Bronchial epithelial cell (primary cell): ENCODE results near the gene BCAR3. TPM values are rescaled to one million over a fixed set of nuclear protein-coding genes. Genes with fewer than 3 reads are reported as not detected.
A peak's percentile ranks its signal among the peaks of the same experiment; 100 is the strongest.

Experiments used
- DNase-seq: peaks from one replicate; pipeline ENCODE4 v3.0.0-alpha.2; 2010; ENCODE audit warnings: low read depth
- FAIRE-seq: peaks from 2 replicates; lab custom pipeline; 2011; peaks lifted over from hg19 to GRCh38; lab: Jason Lieb, UNC
- H3K27me3 ChIP-seq: 2 replicates; pipeline ENCODE4 v1.5.1; 2011; ENCODE audit warnings: low read length; ENCODE audit not compliant: control insufficient read depth, insufficient read depth
- H3K36me3 ChIP-seq: 2 replicates; pipeline ENCODE4 v1.5.1; 2011; ENCODE audit warnings: low read length; ENCODE audit not compliant: control insufficient read depth, insufficient read depth
- H3K4me3 ChIP-seq: 2 replicates; pipeline ENCODE4 v1.5.1; 2011; ENCODE audit warnings: mild to moderate bottlenecking, low read depth, low read length, control low read depth
- CTCF ChIP-seq: IDR thresholded peaks from 2 replicates; pipeline ENCODE4 v1.5.1; 2011; ENCODE audit warnings: mild to moderate bottlenecking, moderate library complexity, low read length, control low read depth, inconsistent platforms; ENCODE audit not compliant: insufficient read depth, severe bottlenecking
- total RNA-seq: library from RNA; depleted of rRNA; stranded (reverse); fragments of >200 nt; gene quantifications from 2 replicates; pipeline ENCODE4 v1.2.1, GENCODE V29; 2014

Gene BCAR3
- total RNA-seq, 1 donor from 2014 or later: 69.5 TPM

- no peak for DNase-seq
- no peaks in the 10 kb centered on the region for H3K27me3 ChIP-seq
- no peaks in the 10 kb centered on the region for H3K36me3 ChIP-seq
- no peak overlapping the region for H3K4me3 ChIP-seq
- FAIRE-seq: no peak
- TF ChIP-seq CTCF: no peak
Observed at GRCh38 chr1:93683234-93683633, 1.6 kb upstream of the BCAR3 start.

GRCh38 chr1:93681989-93682412 lies 364 bp upstream of the BCAR3 start:
- FAIRE-seq (no peak), DNase-seq (peak; percentile 66)
- H3K27me3 ChIP-seq: no peaks in the 10 kb centered on the region
- peaks cover 5% of the 10 kb centered on the region for H3K36me3 ChIP-seq
- peak overlapping the region; percentile 77 for H3K4me3 ChIP-seq
- no peak for TF ChIP-seq CTCF

- peaks cover 5% of the 10 kb centered on the region for H3K36me3 ChIP-seq
- peak overlapping the region; percentile 77 for H3K4me3 ChIP-seq
- DNase-seq: peak; percentile 74
- FAIRE-seq: no peak
- TF ChIP-seq CTCF: peak; percentile 80
- H3K27me3 ChIP-seq: no peaks in the 10 kb centered on the region
Observed at GRCh38 chr1:93680420-93681100, 1.1 kb downstream of the BCAR3 start.

- peak; percentile 79 for DNase-seq
- Histone ChIP-seq H3K27me3 (no peaks in the 10 kb centered on the region), H3K4me3 (peak overlapping the region; percentile 77), H3K36me3 (peaks cover 6% of the 10 kb centered on the region)
- TF ChIP-seq CTCF: no peak
- no peak for FAIRE-seq
Observed at GRCh38 chr1:93680076-93680419, 1.6 kb downstream of the BCAR3 start.

- Histone ChIP-seq H3K36me3 (peaks cover 6% of the 10 kb centered on the region), H3K27me3 (no peaks in the 10 kb centered on the region), H3K4me3 (no peak overlapping the region)
- DNase-seq (no peak), FAIRE-seq (no peak)
- no peak for TF ChIP-seq CTCF
Observed at GRCh38 chr1:93679546-93679945, 2.1 kb downstream of the BCAR3 start.

- H3K36me3 ChIP-seq: peaks cover 6% of the 10 kb centered on the region
- H3K4me3 ChIP-seq: no peak overlapping the region
- H3K27me3 ChIP-seq: no peaks in the 10 kb centered on the region
- DNase-seq (no peak), FAIRE-seq (no peak)
- TF ChIP-seq CTCF: no peak
Observed at GRCh38 chr1:93678946-93679480, 2.6 kb downstream of the BCAR3 start.
